ENCODE measurements around the gene FBXO17.
"Not testable (repeated sequence)": the region's sequence is repeated elsewhere in the genome, so short reads cannot be mapped to it uniquely, and the experiment has no call there.

The FBXO17 gene

DNA sequence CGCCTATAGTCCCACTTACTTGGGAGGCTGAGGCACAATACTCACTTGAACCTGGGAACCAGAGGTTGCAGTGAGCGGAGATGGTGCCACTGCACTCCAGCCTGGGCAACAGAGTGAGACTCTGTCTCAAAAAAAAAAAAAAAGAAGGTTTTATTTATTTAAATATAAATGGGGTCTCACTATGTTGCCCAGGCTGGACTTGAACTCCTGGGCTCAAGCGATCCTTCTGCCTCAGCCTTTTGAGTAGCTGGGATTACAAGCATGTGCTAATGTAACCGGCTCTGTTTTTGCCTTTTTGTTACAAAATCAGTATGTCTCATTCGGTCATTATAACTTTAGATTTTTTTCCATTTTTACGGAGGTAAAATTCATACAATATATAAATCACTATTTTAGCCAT lies 32.6 kb upstream of the FBXO17 start:
- no peak overlapping the region for H3K4me3 ChIP-seq (ENCODE audit: low read depth, low read length)
- TF ChIP-seq, protein P1, sequence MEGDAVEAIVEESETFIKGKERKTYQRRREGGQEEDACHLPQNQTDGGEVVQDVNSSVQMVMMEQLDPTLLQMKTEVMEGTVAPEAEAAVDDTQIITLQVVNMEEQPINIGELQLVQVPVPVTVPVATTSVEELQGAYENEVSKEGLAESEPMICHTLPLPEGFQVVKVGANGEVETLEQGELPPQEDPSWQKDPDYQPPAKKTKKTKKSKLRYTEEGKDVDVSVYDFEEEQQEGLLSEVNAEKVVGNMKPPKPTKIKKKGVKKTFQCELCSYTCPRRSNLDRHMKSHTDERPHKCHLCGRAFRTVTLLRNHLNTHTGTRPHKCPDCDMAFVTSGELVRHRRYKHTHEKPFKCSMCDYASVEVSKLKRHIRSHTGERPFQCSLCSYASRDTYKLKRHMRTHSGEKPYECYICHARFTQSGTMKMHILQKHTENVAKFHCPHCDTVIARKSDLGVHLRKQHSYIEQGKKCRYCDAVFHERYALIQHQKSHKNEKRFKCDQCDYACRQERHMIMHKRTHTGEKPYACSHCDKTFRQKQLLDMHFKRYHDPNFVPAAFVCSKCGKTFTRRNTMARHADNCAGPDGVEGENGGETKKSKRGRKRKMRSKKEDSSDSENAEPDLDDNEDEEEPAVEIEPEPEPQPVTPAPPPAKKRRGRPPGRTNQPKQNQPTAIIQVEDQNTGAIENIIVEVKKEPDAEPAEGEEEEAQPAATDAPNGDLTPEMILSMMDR (IDR thresholded peaks at IDR 0.05; ENCODE audit: low read depth, low read length), result no peak

DNA sequence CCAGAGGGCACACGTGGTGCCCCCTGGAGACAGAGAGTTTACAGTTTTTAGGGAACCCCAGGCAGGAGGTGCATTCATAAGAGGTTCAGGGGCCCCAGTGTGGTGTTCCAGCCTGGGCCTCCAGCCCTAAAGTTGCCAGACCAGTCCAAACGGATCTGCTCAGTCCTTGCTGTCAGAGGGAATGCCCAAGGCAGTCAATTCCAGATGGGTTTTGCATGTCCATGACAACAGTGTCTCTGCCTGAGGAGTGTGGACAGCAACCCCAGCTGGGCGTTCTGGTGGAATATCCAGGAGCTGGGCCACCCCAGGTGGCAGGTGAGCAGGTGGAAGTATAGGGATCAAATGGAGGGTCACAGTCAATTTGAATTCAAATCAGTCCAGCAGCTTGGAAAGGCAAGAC lies 31.6 kb upstream of the FBXO17 start:
- no peak overlapping the region for H3K4me3 ChIP-seq (ENCODE audit: low read depth, low read length)
- TF ChIP-seq, protein P1 (IDR thresholded peaks at IDR 0.05; ENCODE audit: low read depth, low read length), result no peak

DNA sequence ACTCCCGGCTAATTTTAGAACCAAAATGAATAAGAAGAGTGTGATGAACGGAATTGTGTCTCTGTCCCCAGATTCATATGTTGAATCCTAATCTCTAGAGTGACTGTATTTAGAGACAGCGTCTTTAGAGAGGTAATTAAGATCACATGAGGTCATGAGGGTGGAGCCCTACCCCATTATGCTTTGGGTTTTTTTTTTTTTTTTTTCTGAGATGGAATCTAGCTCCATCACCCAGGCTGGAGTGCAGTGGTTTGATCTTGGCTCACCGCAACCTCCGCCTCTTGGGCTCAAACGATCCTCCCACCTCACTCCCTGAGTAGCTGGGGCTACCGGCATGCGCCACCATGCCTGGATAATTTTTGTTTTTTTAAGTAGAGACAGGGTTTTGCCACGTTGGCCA lies 28.9 kb upstream of the FBXO17 start:
- no peak overlapping the region for H3K4me3 ChIP-seq (ENCODE audit: low read depth, low read length)
- TF ChIP-seq, protein P1 (IDR thresholded peaks at IDR 0.05; ENCODE audit: low read depth, low read length), result no peak

DNA sequence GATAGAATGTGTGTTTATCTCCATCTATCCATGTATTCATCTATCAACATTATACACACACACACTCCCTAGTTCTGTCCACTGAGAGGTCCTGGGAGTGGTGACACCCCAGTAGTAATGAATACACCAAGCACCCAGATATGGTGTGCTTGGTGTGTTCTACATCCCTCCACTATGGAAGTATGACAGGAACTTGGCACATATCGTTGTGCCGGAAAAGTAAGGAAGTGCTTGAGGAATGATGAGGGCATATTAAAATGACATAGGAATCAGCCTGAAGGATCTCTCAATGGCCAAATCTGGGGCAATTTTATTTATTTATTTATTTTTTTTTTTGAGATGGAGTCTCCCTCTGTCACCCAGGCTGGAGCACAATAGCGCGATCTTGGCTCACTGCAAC lies 28.3 kb upstream of the FBXO17 start:
- TF ChIP-seq, protein P1 (IDR thresholded peaks at IDR 0.05; ENCODE audit: low read depth, low read length), result no peak

DNA sequence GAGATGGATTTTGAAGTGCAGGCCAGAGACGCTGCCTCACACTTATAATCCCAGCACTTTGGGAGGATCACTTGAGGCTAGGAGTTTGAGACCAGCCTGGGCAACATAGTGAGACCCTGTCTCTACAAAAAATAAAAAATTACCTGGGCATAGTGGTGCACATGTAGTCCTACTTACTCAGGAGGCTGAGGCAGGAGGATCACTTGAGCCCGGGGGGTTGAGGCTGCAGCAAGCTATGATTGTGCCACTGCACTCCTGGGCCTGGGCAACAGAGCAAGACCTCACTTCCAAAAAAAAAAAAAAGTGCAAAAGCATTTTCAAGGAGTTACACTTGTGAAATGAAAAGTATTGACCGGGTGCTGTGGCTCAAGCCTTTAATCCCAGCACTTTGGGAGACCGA lies 27.6 kb upstream of the FBXO17 start:
- no peak overlapping the region for H3K4me3 ChIP-seq (ENCODE audit: low read depth, low read length)
- TF ChIP-seq, protein P1 (IDR thresholded peaks at IDR 0.05; ENCODE audit: low read depth, low read length), result no peak

More for the DNA sequence above, 28.3 kb upstream of the FBXO17 start:
- no peak overlapping the region for H3K4me3 ChIP-seq (ENCODE audit: low read depth, low read length)

DNA sequence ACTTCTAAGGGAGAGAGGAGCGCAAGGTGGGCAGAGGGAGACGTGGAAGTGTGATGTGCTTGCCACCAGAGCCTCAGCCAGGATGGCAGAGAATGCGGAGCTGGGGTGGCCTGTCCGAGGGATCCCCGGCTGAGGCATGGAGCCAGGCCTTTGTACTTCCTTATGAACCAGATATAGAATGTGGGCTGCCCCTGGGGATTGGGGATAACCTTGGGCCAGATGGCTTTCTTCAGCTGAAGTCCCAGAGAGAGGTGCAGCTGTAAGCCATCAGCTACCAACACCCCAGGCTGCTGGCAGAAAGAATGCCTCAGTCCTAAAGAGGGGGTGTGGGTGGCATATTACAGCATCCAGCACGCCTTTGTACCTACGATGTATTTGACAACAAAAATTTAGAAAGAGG lies 25.5 kb upstream of the FBXO17 start:
- H3K4me3 ChIP-seq (ENCODE audit: low read depth, low read length), result no peak overlapping the region
- TF ChIP-seq, protein P1 (IDR thresholded peaks at IDR 0.05; ENCODE audit: low read depth, low read length), result no peak

DNA sequence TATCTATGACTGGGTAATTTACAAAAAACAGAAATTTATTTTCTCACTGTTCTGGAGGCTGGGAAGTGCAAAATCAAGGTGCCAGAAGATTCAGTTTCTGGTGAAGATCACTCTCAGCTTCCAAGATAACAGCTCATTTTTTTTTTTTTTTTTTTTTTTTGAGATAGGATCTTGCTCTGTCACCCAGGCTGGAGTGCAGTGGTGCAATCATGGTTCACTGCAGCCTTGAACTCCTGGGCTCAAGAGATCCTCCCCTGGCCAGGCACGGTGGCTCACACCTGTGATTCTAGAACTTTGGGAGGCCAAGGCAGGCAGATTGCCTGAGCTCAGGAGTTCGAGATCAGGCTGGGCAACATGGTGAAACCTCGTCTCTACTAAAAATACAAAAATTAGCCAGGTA lies 22.0 kb upstream of the FBXO17 start:
- H3K4me3 ChIP-seq (ENCODE audit: low read depth, low read length), result not testable (repeated sequence)

DNA sequence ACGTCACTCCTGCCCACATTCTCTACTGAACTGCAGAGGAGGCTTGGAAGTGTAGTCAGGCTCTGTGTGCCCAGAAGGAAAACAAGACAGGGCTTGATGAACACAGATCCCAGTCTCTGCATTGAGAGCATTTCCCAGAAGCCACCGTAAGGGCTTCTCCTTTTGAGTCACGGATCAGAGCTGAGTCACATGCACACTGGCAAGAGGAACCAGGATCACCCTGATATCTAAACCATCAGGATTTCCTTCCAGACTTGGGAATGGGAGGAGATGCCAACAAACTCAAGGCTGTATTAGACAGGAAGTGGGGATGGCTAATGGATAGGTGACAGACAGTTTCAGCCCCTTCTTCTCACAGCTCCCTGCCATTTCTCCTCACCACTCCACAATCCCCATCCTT lies 17.7 kb upstream of the FBXO17 start:
- TF ChIP-seq, protein P1 (IDR thresholded peaks at IDR 0.05; ENCODE audit: low read depth, low read length), result no peak
- no peak overlapping the region for H3K4me3 ChIP-seq (ENCODE audit: low read depth, low read length)
